GM10266 (cell line): Measurements from ENCODE around the gene DENND1A.

Experiments
- DNase-seq: peaks from one replicate; pipeline ENCODE4 v3.0.0; 2012; ENCODE audit errors: extremely low spot score
- TF ChIP-seq, protein P1 (sequence below): IDR thresholded peaks from 2 replicates; pipeline ENCODE4 v1.5.1; 2012; ENCODE audit warnings: mild to moderate bottlenecking, low read depth; ENCODE audit not compliant: control insufficient read depth, insufficient read depth; ENCODE audit errors: missing control alignments

DENND1A gene

GRCh38 chr9:123645126-123645525 lies 284.8 kb downstream of the DENND1A start:
- no peak for DNase-seq

DNA sequence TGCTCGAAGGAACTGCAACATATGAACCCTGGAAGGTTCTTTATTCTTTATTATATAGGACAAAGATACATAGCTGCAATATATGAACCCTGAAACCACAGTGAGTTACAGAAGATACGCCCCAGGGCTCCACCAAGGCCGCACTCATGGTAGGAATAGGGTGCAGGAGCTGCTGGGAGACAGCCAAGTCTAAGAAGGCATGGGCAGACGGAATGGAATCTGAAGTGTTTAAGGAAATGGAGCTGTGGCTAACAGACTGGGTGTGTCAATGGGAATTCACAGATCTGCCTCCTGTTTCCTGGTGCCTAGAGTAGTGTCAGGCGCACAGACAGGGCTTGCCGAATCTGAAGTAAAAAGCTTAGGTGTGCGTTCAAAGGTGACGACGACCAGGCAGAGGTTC lies 286.4 kb downstream of the DENND1A start:
- TF ChIP-seq, protein P1, sequence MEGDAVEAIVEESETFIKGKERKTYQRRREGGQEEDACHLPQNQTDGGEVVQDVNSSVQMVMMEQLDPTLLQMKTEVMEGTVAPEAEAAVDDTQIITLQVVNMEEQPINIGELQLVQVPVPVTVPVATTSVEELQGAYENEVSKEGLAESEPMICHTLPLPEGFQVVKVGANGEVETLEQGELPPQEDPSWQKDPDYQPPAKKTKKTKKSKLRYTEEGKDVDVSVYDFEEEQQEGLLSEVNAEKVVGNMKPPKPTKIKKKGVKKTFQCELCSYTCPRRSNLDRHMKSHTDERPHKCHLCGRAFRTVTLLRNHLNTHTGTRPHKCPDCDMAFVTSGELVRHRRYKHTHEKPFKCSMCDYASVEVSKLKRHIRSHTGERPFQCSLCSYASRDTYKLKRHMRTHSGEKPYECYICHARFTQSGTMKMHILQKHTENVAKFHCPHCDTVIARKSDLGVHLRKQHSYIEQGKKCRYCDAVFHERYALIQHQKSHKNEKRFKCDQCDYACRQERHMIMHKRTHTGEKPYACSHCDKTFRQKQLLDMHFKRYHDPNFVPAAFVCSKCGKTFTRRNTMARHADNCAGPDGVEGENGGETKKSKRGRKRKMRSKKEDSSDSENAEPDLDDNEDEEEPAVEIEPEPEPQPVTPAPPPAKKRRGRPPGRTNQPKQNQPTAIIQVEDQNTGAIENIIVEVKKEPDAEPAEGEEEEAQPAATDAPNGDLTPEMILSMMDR = no peak
- DNase-seq = no peak

More at GRCh38 chr9:123645126-123645525, 284.8 kb downstream of the DENND1A start:
- TF ChIP-seq, protein P1 = no peak

DNA sequence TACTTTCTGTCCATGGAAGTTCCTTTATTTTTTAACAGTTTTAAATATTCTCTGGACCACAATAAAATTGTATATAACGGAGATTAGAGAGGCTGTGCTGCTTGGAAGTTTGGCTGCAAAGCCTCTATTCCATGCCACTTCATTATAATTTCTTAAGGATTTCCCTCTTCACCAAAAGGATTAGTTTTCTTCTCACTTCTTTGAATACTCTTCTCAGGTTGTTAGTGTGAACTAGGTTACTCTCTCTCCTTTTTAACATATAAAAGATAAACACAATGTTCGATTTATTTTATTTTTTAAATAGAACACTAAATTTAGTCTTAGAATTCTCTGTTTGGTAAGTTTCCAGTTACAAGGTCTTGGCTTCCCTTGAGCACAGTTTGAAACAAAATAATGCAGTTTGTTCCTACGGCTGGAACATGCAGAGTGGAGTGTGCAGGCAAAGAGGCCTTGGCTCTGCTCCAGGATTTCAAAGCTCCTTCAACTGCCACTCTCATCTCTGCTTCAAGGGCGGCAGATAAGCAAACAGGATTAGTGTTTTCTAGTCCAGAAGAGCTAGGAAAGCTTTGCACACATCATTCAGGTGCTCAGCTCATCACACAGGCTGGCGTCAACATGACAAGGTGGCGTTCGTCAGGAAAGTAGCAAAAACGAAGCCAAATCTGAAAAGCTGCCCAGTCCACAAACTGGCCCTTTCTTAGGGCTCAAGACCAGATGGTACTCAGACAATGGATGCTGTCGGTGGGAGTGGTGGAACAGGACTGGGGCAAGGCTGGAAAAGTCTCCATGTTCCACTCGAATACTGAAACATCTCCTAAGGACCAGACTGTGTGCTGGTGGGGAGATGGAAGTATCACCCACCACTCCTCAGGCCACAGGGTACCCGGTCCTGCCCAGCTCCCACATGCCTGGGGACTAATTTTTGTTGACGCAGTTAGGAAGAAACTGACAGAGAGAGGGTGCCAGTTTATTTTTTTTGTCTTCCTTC lies 287.3 kb downstream of the DENND1A start:
- DNase-seq = no peak

DNA sequence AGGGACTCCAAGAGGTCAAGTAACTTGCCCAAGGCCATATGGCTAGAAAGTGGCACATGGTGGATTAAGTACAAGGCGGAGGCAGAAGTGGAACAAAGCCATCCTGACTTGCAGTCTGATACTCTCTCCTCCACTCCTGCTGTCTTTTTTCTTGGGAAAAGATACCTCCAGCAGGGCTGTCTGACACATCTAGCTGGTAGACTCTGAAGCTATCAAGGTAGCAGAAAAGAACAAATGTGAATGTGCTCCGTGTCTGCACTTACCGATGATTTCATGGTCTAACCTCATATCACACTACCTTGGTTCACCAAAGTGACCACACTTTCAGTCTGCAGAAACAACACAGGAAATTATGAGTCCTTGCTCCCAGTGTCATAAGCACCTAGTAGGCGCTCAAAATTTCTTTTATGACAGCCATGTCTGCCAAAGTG lies 289.1 kb downstream of the DENND1A start:
- TF ChIP-seq, protein P1 = no peak
- DNase-seq = no peak

More for the DNA sequence above, 287.3 kb downstream of the DENND1A start:
- TF ChIP-seq, protein P1 = no peak

DNA sequence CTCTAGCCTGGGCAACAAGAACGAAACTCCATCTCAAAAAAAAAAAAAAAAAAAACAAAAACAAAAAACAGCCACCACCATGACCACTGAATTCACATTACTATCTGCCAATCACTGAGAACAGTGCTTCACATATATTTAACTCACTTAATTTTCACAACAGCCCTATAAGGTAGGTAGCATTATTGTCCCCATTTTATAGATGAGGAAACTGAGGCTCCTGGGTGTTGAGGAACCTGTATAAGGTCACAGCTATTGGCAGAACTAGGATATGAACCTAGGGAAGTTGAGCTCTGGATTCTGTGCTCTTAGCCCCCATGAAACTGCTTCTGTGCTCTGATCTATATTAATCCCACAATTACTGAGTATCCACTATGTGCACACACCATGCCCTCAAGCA lies 290.2 kb downstream of the DENND1A start:
- TF ChIP-seq, protein P1 = no peak
- DNase-seq = no peak

DNA sequence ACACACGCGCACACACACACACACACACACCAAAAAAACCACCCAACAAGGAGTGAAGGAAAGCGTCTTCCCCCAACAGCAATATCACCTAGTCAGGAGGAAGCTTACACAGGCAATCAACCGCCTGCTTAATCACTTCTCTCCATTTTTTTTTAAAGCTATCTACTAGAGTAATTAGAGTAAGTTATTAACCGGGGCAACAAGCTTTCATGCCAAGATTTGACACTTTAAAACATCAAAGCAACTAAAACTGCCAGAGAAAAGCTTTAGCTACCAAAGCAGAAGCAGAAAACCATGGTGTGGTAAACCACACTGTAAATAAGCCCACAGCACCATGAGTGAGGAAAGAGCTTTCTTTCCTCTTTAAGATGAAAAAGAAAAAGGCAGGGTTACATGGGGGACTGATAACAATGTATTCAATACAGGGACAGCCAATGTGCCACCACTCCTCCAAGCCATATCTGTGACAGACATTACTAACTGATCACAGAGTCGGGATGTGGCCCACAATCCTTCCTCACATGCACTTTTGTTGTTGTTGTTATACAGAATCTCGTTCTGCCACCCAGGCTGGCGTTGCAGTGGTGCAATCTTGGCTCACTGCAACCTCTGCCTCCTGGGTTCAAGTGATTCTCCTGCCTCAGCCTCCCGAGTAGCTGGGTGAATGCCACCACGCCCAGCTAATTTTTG lies 291.8 kb downstream of the DENND1A start:
- DNase-seq = peak; percentile 13

More for the DNA sequence above, 291.8 kb downstream of the DENND1A start:
- TF ChIP-seq, protein P1 = no peak
